ENCODE results near the gene TMEM108. TPM values are rescaled to one million over a fixed set of nuclear protein-coding genes. Genes with fewer than 3 reads are reported as not detected.

TMEM108 gene
- total RNA-seq, 4 donors from 2014 or later: 0.21 to 1.5 TPM; not detected in 2

- no peak for DNase-seq (ENCODE audit: low spot score in 2 of 2)
- Histone ChIP-seq H3K27me3 (no peaks in the 10 kb centered on the region), H3K4me1 (no peaks in the 10 kb centered on the region), H3K27ac (no peak overlapping the region), H3K9me3 (peaks cover 0 to 4% (median 0%) of the 10 kb centered on the region in 4 donors), H3K4me3 (no peak overlapping the region), H3K36me3 (no peaks in the 10 kb centered on the region)
- no peak for TF ChIP-seq POLR2A (IDR thresholded peaks at IDR 0.05)
- no peak for TF ChIP-seq EP300 (IDR thresholded peaks at IDR 0.05)
- no peak for TF ChIP-seq CTCF (IDR thresholded peaks at IDR 0.05)
- 30 to 42% methylated on average over 1 of the region's 1 CpG for WGBS, 2 donors
Measured at GRCh38 chr3:133329626-133330025, 291.4 kb downstream of the TMEM108 start.

GRCh38 chr3:133330065-133330464 lies 291.9 kb downstream of the TMEM108 start:
- Histone ChIP-seq H3K27ac (no peak overlapping the region), H3K9me3 (no peaks in the 10 kb centered on the region), H3K4me1 (no peaks in the 10 kb centered on the region), H3K27me3 (no peaks in the 10 kb centered on the region), H3K36me3 (no peaks in the 10 kb centered on the region), H3K4me3 (no peak overlapping the region)
- no peak for DNase-seq (ENCODE audit: low spot score in 2 of 2)
- 50 to 68% methylated on average over 1 of the region's 1 CpG for WGBS, 2 donors
- no peak for TF ChIP-seq POLR2A (IDR thresholded peaks at IDR 0.05)
- no peak for TF ChIP-seq EP300 (IDR thresholded peaks at IDR 0.05)
- no peak for TF ChIP-seq CTCF (IDR thresholded peaks at IDR 0.05)

GRCh38 chr3:133330522-133330921 lies 292.3 kb downstream of the TMEM108 start:
- H3K27me3 ChIP-seq: no peaks in the 10 kb centered on the region
- H3K9me3 ChIP-seq: no peaks in the 10 kb centered on the region
- no peaks in the 10 kb centered on the region for H3K4me1 ChIP-seq
- H3K27ac ChIP-seq: no peak overlapping the region
- H3K4me3 ChIP-seq: no peak overlapping the region
- no peaks in the 10 kb centered on the region for H3K36me3 ChIP-seq
- no peak for DNase-seq (ENCODE audit: low spot score in 2 of 2)
- no peak for TF ChIP-seq EP300 (IDR thresholded peaks at IDR 0.05)

- TF ChIP-seq POLR2A (IDR thresholded peaks at IDR 0.05) (no peak), CTCF (IDR thresholded peaks at IDR 0.05) (no peak), EP300 (IDR thresholded peaks at IDR 0.05) (no peak)
- Histone ChIP-seq H3K4me3 (no peak overlapping the region), H3K9me3 (peaks cover 0 to 11% (median 0%) of the 10 kb centered on the region in 4 donors), H3K27ac (no peak overlapping the region), H3K4me1 (no peaks in the 10 kb centered on the region), H3K36me3 (no peaks in the 10 kb centered on the region), H3K27me3 (no peaks in the 10 kb centered on the region)
- no peak for DNase-seq (ENCODE audit: low spot score in 2 of 2)
- 63 to 70% methylated on average over 4 of the region's 4 CpGs for WGBS, 2 donors
Measured at GRCh38 chr3:133354721-133355120, 316.5 kb downstream of the TMEM108 start.

GRCh38 chr3:133360476-133360875 lies 322.3 kb downstream of the TMEM108 start:
- TF ChIP-seq CTCF (IDR thresholded peaks at IDR 0.05) (no peak), EP300 (IDR thresholded peaks at IDR 0.05) (no peak), POLR2A (IDR thresholded peaks at IDR 0.05) (no peak)
- no peaks in the 10 kb centered on the region for H3K36me3 ChIP-seq

GRCh38 chr3:133361011-133361410 lies 322.8 kb downstream of the TMEM108 start:
- H3K27me3 ChIP-seq: no peaks in the 10 kb centered on the region
- H3K4me3 ChIP-seq: no peak overlapping the region
- H3K36me3 ChIP-seq: no peaks in the 10 kb centered on the region
- no peak overlapping the region for H3K27ac ChIP-seq
- no peaks in the 10 kb centered on the region for H3K4me1 ChIP-seq
- no peak for DNase-seq (ENCODE audit: low spot score in 2 of 2)
- H3K9me3 ChIP-seq: peaks cover 0 to 11% (median 0%) of the 10 kb centered on the region in 4 donors
- no peak for TF ChIP-seq CTCF (IDR thresholded peaks at IDR 0.05)
- no peak for TF ChIP-seq POLR2A (IDR thresholded peaks at IDR 0.05)
- no peak for TF ChIP-seq EP300 (IDR thresholded peaks at IDR 0.05)
- 90 to 92% methylated on average over 2 of the region's 2 CpGs for WGBS, 2 donors

More at GRCh38 chr3:133360476-133360875, 322.3 kb downstream of the TMEM108 start:
- no peak for DNase-seq (ENCODE audit: low spot score in 2 of 2)
- Histone ChIP-seq H3K27ac (no peak overlapping the region), H3K4me1 (no peaks in the 10 kb centered on the region), H3K4me3 (no peak overlapping the region), H3K9me3 (peaks cover 0 to 11% (median 0%) of the 10 kb centered on the region in 4 donors), H3K27me3 (no peaks in the 10 kb centered on the region)
- 76 to 88% methylated on average over 2 of the region's 2 CpGs for WGBS, 2 donors
